ENCODE results near the gene GFRA4.
"Not testable (repeated sequence)": the region's sequence is repeated elsewhere in the genome, so short reads cannot be mapped to it uniquely, and the experiment has no call there.

GFRA4 gene

GRCh38 chr20:3615171-3615840 lies 47.9 kb downstream of the GFRA4 start:
- H3K27me3 ChIP-seq (ENCODE audit: control insufficient read depth, insufficient read depth, low read length); H3K4me1 ChIP-seq (ENCODE audit: control insufficient read depth, insufficient read depth, low read length); H3K36me3 ChIP-seq (ENCODE audit: control insufficient read depth, insufficient read depth, low read length); DNase-seq (ENCODE audit: low read depth, low spot score); H3K4me3 ChIP-seq (ENCODE audit: low read length); H3K9me3 ChIP-seq (ENCODE audit: control insufficient read depth, insufficient read depth, low read length); H3K27ac ChIP-seq (ENCODE audit: low read length): not testable (repeated sequence)
- no CpG with 5 or more reads among the region's 13 CpGs for WGBS (ENCODE audit: insufficient coverage, insufficient read length)

- no peak overlapping the region for H3K27ac ChIP-seq (ENCODE audit: low read length)
- no peaks in the 10 kb centered on the region for H3K36me3 ChIP-seq (ENCODE audit: control insufficient read depth, insufficient read depth, low read length)
- WGBS (ENCODE audit: insufficient coverage, insufficient read length) = no CpG with 5 or more reads among the region's 5 CpGs
- peaks cover 2% of the 10 kb centered on the region; the same call in 1 of the 2 replicates for H3K4me1 ChIP-seq (ENCODE audit: control insufficient read depth, insufficient read depth, low read length)
- no peaks in the 10 kb centered on the region for H3K9me3 ChIP-seq (ENCODE audit: control insufficient read depth, insufficient read depth, low read length)
- no peaks in the 10 kb centered on the region for H3K27me3 ChIP-seq (ENCODE audit: control insufficient read depth, insufficient read depth, low read length)
- DNase-seq (ENCODE audit: low read depth, low spot score) = no peak
- no peak overlapping the region for H3K4me3 ChIP-seq (ENCODE audit: low read length)
Observed at GRCh38 chr20:3614466-3614865, 48.7 kb downstream of the GFRA4 start.

GRCh38 chr20:3613821-3614440 lies 49.3 kb downstream of the GFRA4 start:
- Histone ChIP-seq H3K27me3 (ENCODE audit: control insufficient read depth, insufficient read depth, low read length) (no peaks in the 10 kb centered on the region), H3K4me1 (ENCODE audit: control insufficient read depth, insufficient read depth, low read length) (peaks cover 2% of the 10 kb centered on the region; the same call in 1 of the 2 replicates), H3K9me3 (ENCODE audit: control insufficient read depth, insufficient read depth, low read length) (no peaks in the 10 kb centered on the region), H3K4me3 (ENCODE audit: low read length) (no peak overlapping the region), H3K36me3 (ENCODE audit: control insufficient read depth, insufficient read depth, low read length) (no peaks in the 10 kb centered on the region), H3K27ac (ENCODE audit: low read length) (no peak overlapping the region)
- no CpG with 5 or more reads among the region's 9 CpGs for WGBS (ENCODE audit: insufficient coverage, insufficient read length)
- no peak for DNase-seq (ENCODE audit: low read depth, low spot score)

- Histone ChIP-seq H3K36me3 (ENCODE audit: control insufficient read depth, insufficient read depth, low read length) (no peaks in the 10 kb centered on the region), H3K9me3 (ENCODE audit: control insufficient read depth, insufficient read depth, low read length) (no peaks in the 10 kb centered on the region), H3K4me1 (ENCODE audit: control insufficient read depth, insufficient read depth, low read length) (peaks cover 2% of the 10 kb centered on the region; the same call in 1 of the 2 replicates), H3K27ac (ENCODE audit: low read length) (no peak overlapping the region), H3K4me3 (ENCODE audit: low read length) (no peak overlapping the region), H3K27me3 (ENCODE audit: control insufficient read depth, insufficient read depth, low read length) (no peaks in the 10 kb centered on the region)
- DNase-seq (ENCODE audit: low read depth, low spot score) = no peak
- no CpG with 5 or more reads among the region's 10 CpGs for WGBS (ENCODE audit: insufficient coverage, insufficient read length)
Observed at GRCh38 chr20:3612795-3613572, 50.2 kb downstream of the GFRA4 start.

- Histone ChIP-seq H3K27ac (ENCODE audit: low read length) (no peak overlapping the region), H3K4me1 (ENCODE audit: control insufficient read depth, insufficient read depth, low read length) (peaks cover 2% of the 10 kb centered on the region; the same call in 1 of the 2 replicates), H3K9me3 (ENCODE audit: control insufficient read depth, insufficient read depth, low read length) (no peaks in the 10 kb centered on the region), H3K36me3 (ENCODE audit: control insufficient read depth, insufficient read depth, low read length) (no peaks in the 10 kb centered on the region), H3K27me3 (ENCODE audit: control insufficient read depth, insufficient read depth, low read length) (no peaks in the 10 kb centered on the region), H3K4me3 (ENCODE audit: low read length) (no peak overlapping the region)
- WGBS (ENCODE audit: insufficient coverage, insufficient read length) = no CpG with 5 or more reads among the region's 1 CpG
- DNase-seq (ENCODE audit: low read depth, low spot score) = no peak
Observed at GRCh38 chr20:3611901-3612300, 51.3 kb downstream of the GFRA4 start.
